ENCODE data around the gene RPL38.

RPL38 gene

DNA sequence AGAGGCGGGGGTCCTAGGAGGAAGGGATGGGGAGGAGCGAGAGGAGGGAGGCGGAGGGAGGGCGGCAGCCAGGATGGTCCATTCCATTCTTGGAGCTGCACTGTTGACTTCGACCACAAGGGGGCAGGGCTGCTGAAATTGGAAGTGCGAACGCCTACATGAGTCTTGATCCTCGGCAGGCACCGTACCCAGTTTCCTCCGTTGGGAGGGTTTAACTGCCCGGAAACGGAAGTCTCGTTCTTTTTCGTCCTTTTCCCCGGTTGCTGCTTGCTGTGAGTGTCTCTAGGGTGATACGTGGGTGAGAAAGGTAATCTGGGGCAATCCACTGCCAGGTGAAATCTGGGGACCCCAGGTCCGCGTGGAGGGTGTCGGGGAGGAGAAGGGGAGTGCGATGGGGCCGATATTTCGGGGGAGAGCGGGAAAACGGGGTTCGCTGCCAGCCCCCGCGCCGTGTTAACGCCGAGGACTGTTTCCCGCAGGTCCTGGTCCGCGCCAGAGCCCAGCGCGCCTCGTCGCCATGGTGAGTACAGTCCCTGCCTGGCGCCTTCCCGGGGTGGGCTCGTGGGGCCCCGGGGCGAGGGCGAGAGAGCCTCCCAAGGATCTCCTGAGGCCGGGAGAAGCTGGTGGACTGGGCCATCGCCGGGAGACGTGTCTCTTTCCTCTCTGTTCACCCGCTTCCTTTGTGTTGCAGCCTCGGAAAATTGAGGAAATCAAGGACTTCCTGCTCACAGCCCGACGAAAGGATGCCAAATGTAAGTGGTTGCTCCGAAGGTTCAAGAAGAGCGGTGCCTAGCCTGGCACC is at the start of gene RPL38:
TSS of gene RPL38 (plus strand) at position 240 of the 802 bp plus-strand sequence. CDS start at position 518, 278 bp downstream.
- DNase-seq = peak; percentile 96

DNA sequence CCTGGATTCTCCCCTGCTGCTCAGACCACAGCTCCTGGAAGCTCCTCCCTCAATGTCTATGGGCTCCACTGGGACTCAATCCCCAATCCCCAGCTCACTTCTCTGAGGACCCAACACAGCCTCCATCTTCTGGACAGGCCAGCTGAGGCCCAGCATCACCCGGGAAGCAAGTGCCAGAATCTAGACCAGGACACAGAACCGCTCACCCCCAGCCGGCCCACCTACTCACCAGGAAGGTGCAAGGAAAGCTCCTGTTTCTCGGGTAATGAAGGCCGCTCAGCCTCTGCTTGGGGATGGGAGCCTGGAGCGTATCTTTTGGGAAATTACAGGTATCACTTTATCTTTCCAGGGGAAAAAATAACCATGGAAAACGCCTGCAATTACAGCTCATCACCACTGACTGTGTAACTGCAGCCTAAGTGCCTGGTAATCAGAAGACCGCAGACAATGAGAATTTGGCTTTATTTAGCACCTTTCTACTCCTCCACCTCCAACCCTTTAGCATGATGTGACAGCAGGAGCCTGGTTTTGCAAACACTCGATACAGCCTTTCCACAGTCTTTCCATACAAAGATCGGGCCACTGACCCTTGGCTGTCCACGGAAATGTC is 49.6 kb upstream of the RPL38 start:
- DNase-seq = no peak

DNA sequence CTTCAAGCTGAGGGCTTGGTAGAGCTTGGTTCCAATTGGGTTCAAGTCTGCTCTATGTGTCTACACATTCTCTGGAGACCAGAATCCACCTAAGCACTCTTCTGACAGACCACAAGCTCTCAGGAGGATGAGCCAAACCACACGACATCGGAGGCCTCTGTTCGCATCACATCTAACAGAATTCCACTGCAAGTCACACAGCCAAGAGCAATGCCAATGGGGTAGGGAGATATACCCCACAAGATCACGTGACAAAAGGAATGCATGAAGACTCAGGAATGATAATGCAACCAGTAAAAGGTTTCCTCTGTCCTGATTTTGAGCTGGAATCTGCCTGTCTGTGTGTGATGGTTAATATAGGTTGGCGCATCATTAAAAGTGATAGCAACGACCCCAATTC is 46.6 kb upstream of the RPL38 start:
- DNase-seq = no peak

DNA sequence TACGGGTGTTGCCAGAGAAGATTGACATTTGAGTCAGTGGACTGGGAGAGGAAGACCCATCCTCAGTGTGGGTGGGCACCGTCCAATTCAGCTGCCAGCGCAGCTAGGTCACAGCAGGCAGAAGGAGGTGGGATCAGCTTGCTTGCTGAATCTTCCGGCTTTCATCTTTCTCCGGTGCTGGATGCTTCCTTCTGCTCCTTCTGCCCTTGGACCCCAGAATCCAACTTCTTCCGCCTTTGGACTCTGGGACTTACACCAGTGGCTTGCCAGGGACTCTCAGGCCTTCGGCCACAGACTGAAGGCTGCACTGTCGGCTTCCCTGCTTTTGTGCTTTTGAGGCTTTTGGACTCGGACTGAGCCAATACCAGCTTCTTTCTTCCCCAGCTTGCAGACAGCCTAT is 46.1 kb upstream of the RPL38 start:
- no peak for DNase-seq

DNA sequence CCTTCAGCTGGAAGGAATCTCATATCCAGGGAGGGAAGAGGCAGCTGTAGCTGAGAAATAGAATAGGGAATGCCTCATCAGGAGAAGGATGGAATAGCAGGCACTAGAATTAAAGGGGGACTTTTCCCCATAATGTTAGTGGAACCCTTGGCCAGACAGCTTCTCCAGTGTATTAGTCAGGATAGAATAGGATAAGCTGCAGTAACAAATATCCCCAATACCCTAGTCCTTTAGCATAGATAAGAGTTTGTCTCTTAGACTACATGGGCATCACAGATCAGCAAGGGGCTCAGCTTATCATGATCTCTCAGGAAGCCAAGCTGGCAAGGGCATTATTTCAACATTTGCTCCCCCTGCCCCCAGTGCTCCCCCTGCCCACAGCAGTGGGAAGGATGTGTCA is 44.7 kb upstream of the RPL38 start:
- no peak for DNase-seq

DNA sequence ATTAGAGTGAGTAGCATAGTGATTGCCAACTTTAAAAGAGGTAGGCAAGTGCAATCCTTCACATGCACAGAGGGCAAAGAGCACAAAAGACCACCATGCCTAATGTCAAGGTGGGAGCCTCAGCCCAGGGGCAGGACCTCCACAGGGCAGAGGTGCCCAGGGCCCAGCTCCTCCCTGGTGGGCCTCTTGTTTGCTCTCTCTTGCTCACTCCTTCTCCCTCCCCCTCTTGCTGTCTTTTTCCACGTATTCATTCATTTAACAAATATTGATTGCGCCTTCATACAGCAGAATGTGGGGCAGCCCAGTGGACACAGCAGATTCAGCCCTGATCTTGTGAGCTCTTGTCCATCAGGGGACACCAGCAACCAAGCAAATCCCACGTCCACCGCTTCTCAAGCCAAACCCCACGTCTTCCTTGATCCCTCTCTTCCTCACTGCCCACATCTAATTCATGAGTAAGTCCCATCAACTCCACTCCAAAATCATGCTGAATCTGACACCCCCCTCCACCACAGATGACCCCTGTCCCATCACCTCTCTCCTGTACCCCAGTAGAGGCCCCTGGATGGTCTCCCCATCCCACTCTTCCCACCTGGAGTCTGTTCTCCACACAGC is 44.1 kb upstream of the RPL38 start:
- DNase-seq = no peak

DNA sequence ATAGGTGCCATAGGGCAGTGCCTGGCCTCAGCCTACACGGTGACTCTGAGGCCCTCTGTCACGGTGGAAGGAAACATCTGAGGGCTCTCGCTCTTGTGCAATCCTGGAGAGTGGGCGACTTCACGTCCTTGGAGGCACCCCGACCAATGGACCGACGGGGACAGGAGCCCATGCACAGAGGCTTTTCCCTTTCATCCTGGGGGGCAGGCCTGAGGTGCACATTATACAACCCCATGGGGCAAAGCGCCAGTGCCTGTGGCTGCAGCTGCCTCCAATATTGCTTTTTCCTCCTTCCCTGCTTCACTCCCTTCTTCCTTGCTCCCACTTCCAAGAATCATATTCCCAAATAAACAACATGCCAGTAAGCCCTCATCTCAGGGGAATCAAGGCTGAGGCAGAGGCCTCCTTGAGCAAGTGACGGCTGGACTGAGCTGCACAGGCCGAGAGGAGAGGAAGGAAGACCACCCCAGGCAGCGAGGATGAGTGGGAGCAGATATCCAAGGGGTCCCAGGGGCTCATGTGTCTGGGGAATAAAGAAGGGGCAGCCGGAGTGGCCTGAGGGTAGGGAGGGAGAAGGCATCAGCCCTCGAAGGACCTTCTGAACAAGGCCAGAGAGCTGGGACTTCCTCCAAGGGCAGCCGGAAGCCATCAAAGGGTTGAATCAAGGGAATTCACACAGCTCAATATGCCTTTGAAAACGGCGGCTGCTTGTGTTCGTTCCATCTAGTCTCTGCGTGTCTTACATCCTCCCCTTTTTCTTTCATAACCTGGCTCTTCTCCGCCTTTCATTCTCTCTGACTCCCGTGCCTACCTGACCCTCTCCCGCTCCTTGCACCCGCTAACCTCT is 42.6 kb upstream of the RPL38 start:
- DNase-seq = no peak

DNA sequence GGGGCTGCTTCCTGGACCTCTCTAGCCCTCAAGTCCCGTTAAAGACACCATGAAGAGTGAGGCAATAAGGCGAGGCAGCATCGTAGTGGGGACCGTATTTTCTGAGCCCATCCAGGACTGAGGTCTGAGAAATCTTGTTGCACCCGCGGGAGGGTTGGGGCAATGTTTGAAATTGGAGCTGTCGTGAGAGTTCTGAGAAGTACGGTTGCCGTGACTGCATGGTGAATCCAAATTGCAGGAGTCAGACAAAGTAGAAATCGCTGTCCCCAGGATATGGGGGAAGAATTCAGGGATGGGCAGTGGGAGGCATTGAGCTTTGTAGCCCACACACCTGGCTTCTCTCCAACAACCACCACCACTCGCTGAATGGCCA is 42.0 kb upstream of the RPL38 start:
- no peak for DNase-seq

DNA sequence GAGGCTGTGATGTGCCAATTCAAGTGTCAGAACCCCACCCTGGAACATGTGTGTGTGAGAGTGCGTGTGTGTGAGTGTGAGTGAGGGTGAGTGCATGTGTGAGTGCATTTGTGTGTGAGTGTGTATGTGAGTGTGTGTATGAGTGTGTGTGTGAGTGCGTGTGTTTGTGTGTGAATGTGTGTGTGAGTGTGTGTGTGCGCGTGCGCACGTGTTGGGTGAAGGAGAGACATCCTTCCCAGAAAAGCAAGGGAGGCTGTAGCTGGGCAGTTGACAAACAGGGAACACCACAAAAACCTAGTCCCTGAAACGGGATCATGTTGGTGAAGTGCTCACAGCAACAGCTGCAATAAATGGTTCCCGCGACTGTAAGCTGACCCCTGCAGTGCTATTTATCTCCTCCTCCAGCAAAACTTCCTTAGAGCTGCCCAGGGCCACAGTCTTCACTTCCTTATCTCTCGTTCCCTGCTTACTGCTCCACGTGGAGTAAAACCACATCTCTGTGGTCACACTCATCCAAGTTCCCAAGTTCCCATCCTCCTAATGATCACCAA is 40.1 kb upstream of the RPL38 start:
- no peak for DNase-seq

DNA sequence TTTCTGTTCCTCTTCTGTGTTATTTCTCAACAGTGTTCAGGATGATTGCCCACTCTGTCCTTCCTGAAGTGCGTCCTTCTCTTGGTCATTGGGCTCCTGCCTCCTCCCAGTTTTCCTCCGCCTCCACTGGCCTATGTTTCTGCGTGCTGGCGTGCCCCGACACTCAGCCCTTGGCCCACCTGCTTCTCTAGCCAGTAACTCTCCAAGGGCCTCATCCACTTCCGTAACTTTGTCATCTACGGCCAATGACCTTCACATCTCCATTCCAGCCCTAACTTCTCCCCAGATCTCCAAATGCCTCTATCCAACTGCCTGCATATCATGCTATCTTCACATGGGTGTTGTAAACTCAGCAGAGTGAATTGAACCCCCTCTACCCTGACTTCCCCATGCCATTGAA is 39.6 kb upstream of the RPL38 start:
- DNase-seq = no peak

DNA sequence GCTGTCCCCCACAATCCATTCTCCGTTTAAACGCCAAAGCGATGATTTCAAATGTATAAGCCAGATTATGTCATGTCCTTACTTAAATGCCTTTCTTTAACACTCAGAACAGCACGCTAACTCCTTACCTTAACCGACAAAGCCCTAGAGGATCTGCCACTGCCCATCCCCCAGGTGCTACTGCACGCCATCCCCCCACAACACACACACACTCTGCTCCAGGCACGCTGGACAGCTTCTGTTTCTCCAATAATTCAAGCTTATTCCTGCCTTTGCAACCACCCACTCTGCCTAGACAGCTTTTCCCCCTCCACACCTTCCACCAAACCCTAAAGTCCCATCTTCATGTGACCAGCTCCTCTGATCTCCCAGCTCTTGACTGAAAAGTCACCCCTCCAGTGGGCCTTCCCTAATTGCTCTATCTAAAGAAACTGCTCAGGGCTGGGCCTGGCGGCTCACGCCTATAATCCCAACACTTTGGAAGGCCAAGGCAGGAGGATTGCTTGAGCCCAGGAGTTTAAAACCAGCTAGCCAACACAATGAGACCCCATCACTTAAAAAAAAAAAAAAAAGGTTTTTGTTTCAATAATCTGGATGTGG is 38.9 kb upstream of the RPL38 start:
- DNase-seq = no peak

DNA sequence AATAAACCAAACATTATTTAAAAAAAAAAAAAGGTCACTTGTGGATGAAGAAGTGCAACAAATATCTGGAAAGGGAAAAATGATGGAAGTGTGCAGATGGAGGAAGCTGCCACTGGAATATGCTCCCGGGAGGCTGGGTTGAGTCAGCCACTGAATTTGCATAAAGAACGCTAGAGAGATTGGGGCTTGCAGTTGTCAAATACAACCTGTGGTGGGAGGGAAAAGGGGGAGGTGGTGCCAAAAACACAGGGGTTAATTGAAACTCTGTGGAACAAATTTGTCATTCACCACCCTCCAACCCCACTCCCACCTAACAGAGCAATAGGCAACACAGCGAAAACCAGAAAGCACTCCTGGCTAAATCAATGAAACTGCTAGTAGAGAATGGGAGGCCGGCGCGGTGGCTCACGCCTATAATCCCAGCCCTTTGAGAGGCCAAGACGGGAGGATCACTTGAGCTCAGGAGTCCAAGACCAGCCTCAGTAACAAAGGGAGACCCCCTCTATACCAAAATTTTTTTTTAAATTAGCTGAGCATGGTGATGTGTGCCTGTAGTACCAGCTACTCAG is 37.6 kb upstream of the RPL38 start:
- DNase-seq = no peak

DNA sequence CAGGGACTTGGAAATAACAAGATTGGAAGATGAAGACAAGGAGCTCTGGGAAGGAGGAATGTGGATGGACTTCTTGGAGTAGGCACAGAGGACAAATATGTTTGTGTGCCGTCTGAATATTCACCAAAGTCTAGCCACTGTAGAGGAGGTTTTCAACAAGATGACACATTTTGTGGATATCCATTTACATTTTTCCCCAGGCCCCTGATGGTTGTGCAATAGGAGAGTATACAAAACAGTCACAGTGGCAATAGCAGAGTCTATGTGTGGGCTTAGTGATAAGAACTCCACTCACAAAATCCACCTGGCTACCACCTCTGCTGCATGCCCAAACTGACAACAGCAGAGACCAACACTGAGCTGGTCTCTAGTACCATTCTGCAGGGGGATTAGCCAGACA is 32.6 kb upstream of the RPL38 start:
- no peak for DNase-seq

DNA sequence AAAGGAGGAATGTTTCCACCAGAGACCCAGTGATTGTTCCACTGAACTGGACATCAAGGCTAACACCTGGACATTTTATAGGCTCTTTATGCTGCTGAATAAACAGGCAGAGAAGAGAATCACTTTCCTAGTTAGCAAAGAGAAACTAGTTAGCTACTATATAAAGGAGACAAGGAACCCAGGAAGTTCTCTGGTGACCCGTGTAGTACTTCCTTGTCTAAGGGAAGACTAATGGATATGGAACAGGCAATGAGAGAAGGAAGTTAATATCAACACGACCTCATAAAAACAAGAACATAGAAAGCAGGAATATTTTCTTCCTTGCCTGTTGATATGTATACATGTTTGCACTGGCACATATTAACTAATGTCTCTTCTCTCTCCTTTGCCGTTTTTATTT is 30.8 kb upstream of the RPL38 start:
- DNase-seq = no peak

DNA sequence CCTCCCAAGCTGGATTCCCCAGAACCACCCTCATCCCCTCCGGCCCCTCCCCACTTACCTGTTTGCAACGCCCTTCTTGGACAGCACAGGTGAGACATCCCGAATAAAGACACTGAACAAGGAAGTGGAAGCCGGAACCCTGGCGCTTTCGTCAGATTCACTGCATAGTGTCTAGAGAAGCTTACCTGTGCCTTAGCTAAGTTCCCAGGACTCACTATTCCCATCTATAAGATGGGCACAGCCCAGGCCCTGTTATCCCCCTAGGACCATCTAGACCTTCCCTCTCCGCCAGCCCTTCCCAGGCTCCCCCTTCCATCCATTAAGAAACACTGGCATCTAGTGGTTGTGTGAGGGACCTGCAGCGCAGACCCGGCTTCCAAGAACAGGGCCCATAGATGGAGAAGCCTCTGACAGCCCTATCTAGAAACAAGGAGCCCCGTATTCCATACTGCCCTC is 26.9 kb upstream of the RPL38 start:
- peak; percentile 70 for DNase-seq

DNA sequence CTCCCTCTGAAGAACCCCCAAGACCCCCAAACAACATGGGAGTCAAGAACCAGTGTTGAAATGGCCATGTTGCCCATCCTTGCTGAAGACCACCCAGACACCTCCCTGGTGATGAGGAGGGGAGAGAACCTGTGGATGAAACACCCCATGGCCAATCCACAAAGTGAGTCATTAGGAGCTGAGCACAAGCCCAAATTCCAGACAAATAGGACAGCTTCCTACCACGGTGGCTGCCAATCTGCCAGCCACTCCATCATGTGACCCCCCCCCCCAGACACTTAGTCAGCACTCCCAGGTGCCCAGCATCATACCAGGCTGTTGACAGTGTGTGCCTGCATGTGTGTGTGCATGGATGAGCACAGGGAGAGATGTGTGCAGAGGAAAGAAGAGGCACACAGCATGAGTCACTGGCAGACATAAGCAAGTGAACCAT is 26.4 kb upstream of the RPL38 start:
- no peak for DNase-seq

DNA sequence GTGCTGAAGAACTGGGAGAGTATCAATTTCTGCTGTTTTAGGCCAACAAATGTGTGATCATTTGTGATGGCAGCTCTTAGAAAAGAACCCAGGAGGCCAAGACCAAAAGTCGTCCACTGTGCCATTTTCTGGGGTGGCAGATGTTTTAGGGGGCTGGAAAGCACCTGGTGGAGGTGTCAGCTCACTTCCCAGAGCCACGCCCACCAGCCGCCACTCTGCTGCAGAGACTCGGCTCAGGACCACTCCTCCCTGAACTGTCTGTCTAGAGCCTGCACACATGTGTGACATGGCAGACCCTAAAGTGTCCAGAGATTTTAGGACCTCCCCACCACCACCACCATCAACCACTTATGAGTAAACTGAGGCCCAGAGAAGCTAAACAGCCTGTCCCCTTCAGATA is 23.9 kb upstream of the RPL38 start:
- no peak for DNase-seq

DNA sequence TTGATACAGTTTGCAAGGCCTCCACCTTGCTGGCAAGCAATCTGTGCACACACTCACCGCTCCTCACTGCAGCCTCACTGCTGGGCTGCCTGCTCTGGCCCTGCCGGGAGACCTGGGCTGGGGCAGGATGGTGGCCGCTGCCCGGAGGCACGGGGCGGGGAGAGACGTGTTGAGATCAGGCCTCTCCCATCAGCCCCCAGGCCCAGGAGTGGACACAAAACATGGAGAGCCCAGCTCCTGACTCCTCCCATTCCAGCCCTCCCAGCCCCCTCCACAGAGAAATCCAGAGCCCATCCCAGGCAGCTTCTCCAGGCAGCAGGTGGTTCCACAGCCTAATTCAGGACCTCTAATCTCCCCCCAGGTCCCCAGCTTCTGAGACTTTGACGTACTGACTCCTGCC is 23.1 kb upstream of the RPL38 start:
- no peak for DNase-seq

DNA sequence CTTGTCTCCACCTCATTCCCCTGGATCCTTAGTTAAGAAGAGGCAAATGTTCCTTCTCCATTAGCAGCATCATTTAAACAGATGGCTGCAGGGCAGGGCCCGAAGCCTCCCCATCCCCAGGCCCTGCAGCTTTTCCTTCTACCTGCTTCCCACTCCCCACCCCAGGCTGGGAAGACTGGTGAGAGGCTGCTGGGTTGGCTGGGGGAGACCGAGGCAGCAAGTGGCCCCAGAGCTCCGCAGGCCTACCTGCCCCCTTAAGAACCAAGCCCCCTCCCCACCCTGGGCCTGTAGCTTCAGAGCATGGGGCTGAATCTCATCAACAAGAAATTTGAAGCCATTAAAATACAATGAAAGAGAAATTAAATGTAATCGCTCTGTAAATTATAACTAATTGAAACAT is 22.1 kb upstream of the RPL38 start:
- no peak for DNase-seq

DNA sequence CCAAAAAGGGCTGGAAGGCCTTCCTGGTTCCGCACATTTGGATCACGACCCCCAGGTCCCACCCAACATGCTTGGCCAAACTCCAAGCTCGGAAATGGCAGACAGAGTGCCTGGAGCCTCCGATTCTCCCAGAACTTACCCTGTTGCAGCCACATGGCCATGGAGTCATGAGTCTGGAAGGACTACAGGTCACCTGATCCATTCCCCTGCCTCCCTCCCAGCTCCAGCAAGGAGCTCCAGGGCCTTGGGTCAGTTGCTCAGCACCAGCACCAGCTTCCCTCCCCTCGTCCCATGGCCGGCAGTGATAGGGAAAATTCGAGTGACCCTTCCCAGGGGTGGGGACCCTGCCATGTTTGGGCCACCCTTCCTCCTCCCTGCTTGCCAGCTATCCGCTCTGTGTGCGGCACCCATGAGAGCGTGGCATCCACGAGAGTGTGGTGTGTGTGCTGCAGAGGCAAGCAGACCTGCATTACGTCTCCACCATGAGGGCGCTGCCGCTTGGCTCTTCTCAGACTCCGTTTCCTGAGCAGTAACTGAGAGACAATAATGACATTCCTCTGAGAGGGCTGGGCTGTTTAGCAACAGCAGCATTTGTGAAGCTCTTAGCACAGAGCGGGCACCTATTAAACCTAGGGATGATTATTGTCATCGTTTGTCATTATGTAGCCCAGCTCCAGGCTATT is 21.3 kb upstream of the RPL38 start:
- DNase-seq = no peak

DNA sequence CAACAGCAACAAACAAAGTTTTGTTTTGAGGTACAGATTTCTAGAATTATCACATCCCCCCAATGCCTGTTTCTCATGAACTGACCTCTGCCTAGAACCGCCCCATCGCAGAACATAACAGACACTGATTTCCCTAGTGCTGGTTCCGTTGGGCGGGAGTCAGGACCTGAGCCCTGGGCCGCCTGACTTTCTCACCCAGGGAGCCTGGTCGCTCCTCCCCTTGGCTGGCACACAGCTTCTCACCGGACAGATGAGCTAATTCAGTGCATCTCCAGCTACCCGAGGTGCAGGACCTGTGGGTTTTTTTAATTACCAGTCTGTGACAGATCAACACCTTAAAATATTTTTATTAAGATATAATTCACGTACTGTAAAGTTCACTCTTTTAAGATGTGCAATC is 20.1 kb upstream of the RPL38 start:
- no peak for DNase-seq
